HepG2 (cell line): Measurements from ENCODE around the gene PRRC1. TPM values are rescaled to one million over a fixed set of nuclear protein-coding genes. Genes with fewer than 3 reads are reported as not detected.

Experiments
- THAP8 ChIP-seq: sonication (generic); formaldehyde crosslinking; IDR thresholded peaks from 2 replicates; pipeline ENCODE4 v1.5.1; 2020; ENCODE audit warnings: missing genetic modification reagents, mild to moderate bottlenecking, borderline replicate concordance
- TOE1 ChIP-seq: sonication (generic); formaldehyde crosslinking; IDR thresholded peaks from 2 replicates; pipeline ENCODE4 v1.4.0; 2020; ENCODE audit warnings: mild to moderate bottlenecking, missing genetic modification reagents
- ZC3H13 ChIP-seq: sonication (generic); formaldehyde crosslinking; IDR thresholded peaks from 2 replicates; pipeline ENCODE4 v1.8.1; 2023; ENCODE audit warnings: mild to moderate bottlenecking, missing genetic modification reagents, moderate library complexity
- ZNF280D ChIP-seq: sonication (generic); formaldehyde crosslinking; IDR thresholded peaks from 2 replicates; pipeline ENCODE4 v1.5.1; 2020; ENCODE audit warnings: mild to moderate bottlenecking, missing genetic modification reagents
- ZNF713 ChIP-seq: sonication (generic); formaldehyde crosslinking; IDR thresholded peaks from 2 replicates; pipeline ENCODE4 v1.4.0; 2020; ENCODE audit warnings: mild to moderate bottlenecking, missing genetic modification reagents
- polyA plus RNA-seq, 8 experiments: library from polyadenylated mRNA; depleted of rRNA in 3 of 8; stranded (reverse) in 7 of 8; unstranded in 1 of 8; fragments of >200 nt; fragmentation: Illumina TruSeq in 4 of 8; extraction: Trizol in 4 of 8; gene quantifications; 2 replicates each; pipeline versions ENCODE4 v1.2.1 to v1.2.3, GENCODE V29; 2011 to 2016; ENCODE audit warnings: low read depth in 4 of 8, missing spikeins in 1 of 8, mixed read lengths in 1 of 8; ENCODE audit not compliant: insufficient read depth in 1 of 8
- total RNA-seq, 5 experiments: library from RNA; depleted of rRNA; stranded (reverse); fragments of >200 nt; fragmentation: Illumina TruSeq; extraction: Trizol; gene quantifications; 2 replicates each; pipeline ENCODE4 v1.2.3, GENCODE V29; 2016; ENCODE audit warnings: low read depth in 1 of 5
- TF ChIP-seq, protein P1 (sequence below): sonication (generic); formaldehyde crosslinking; IDR thresholded peaks from 2 replicates; pipeline ENCODE4 v1.4.0; 2020; ENCODE audit warnings: missing genetic modification reagents
- TF ChIP-seq, protein P2 (sequence below): IDR thresholded peaks from 2 replicates; pipeline ENCODE4 v1.6.1; 2016; ENCODE audit warnings: control low read depth

PRRC1 gene
- total and polyA plus RNA-seq, 2 of the 13 experiments (the other 11 are each of a cell fraction or from before 2014, with no cell fraction given) = 48.5 to 51.9 TPM

GRCh38 chr5:127525181-127525580 lies 7.7 kb downstream of the PRRC1 start (continued):
- no peak for TF ChIP-seq ZNF280D (CRISPR knock-in tag)
- TF ChIP-seq, protein P1, sequence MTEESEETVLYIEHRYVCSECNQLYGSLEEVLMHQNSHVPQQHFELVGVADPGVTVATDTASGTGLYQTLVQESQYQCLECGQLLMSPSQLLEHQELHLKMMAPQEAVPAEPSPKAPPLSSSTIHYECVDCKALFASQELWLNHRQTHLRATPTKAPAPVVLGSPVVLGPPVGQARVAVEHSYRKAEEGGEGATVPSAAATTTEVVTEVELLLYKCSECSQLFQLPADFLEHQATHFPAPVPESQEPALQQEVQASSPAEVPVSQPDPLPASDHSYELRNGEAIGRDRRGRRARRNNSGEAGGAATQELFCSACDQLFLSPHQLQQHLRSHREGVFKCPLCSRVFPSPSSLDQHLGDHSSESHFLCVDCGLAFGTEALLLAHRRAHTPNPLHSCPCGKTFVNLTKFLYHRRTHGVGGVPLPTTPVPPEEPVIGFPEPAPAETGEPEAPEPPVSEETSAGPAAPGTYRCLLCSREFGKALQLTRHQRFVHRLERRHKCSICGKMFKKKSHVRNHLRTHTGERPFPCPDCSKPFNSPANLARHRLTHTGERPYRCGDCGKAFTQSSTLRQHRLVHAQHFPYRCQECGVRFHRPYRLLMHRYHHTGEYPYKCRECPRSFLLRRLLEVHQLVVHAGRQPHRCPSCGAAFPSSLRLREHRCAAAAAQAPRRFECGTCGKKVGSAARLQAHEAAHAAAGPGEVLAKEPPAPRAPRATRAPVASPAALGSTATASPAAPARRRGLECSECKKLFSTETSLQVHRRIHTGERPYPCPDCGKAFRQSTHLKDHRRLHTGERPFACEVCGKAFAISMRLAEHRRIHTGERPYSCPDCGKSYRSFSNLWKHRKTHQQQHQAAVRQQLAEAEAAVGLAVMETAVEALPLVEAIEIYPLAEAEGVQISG (CRISPR knock-in tag) = no peak
- TF ChIP-seq TOE1 (CRISPR knock-in tag) = no peak
- TF ChIP-seq, protein P2, sequence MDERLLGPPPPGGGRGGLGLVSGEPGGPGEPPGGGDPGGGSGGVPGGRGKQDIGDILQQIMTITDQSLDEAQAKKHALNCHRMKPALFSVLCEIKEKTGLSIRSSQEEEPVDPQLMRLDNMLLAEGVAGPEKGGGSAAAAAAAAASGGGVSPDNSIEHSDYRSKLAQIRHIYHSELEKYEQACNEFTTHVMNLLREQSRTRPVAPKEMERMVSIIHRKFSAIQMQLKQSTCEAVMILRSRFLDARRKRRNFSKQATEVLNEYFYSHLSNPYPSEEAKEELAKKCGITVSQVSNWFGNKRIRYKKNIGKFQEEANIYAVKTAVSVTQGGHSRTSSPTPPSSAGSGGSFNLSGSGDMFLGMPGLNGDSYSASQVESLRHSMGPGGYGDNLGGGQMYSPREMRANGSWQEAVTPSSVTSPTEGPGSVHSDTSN (CRISPR knock-in tag) = no peak
- TF ChIP-seq THAP8 (CRISPR knock-in tag) = no peak
- TF ChIP-seq ZC3H13 = no peak
- TF ChIP-seq ZNF713 (CRISPR knock-in tag) = no peak
